ENCODE data around the gene ZNF362.

The ZNF362 gene

GRCh38 chr1:33346533-33346926 is 90.2 kb downstream of the ZNF362 start:
- no peak for DNase-seq (ENCODE audit: low read depth)
- H3K4me3 ChIP-seq (ENCODE audit: low read length) = peak overlapping the region; percentile 66
- no peak for TF ChIP-seq CTCF (conservative IDR thresholded peaks at IDR 0.05; ENCODE audit: low read length)

- H3K4me3 ChIP-seq (ENCODE audit: low read length) = peak overlapping the region; percentile 66
- DNase-seq (ENCODE audit: low read depth) = peak; percentile 94
- TF ChIP-seq CTCF (conservative IDR thresholded peaks at IDR 0.05; ENCODE audit: low read length) = no peak
Observed at GRCh38 chr1:33346927-33347649, 90.8 kb downstream of the ZNF362 start.

GRCh38 chr1:33347650-33347992 is 91.3 kb downstream of the ZNF362 start:
- peak; percentile 55 for DNase-seq (ENCODE audit: low read depth)
- H3K4me3 ChIP-seq (ENCODE audit: low read length) = peak overlapping the region; percentile 66

GRCh38 chr1:33348194-33348593 is 91.9 kb downstream of the ZNF362 start:
- H3K4me3 ChIP-seq (ENCODE audit: low read length) = peak overlapping the region; percentile 66
- no peak for TF ChIP-seq CTCF (conservative IDR thresholded peaks at IDR 0.05; ENCODE audit: low read length)
- DNase-seq (ENCODE audit: low read depth) = peak; percentile 60

More at GRCh38 chr1:33347650-33347992, 91.3 kb downstream of the ZNF362 start:
- TF ChIP-seq CTCF (conservative IDR thresholded peaks at IDR 0.05; ENCODE audit: low read length) = no peak

- no peak for TF ChIP-seq CTCF (conservative IDR thresholded peaks at IDR 0.05; ENCODE audit: low read length)
- H3K4me3 ChIP-seq (ENCODE audit: low read length) = peak overlapping the region; percentile 66
Observed at GRCh38 chr1:33348676-33349080, 92.4 kb downstream of the ZNF362 start.

GRCh38 chr1:33349081-33349759 is 92.9 kb downstream of the ZNF362 start:
- TF ChIP-seq CTCF (conservative IDR thresholded peaks at IDR 0.05; ENCODE audit: low read length) = no peak
- peak overlapping the region; percentile 66 for H3K4me3 ChIP-seq (ENCODE audit: low read length)
- peak; percentile 27 for DNase-seq (ENCODE audit: low read depth)

More at GRCh38 chr1:33348676-33349080, 92.4 kb downstream of the ZNF362 start:
- DNase-seq (ENCODE audit: low read depth) = peak; percentile 19

All from AG10803 (cell line).